C1 segment of cervical spinal cord (tissue), 14 donors: Measurements from ENCODE around the gene ULBP1.
A peak's percentile ranks its signal among the peaks of the same experiment; 100 is the strongest.
"Not testable (repeated sequence)": the region's sequence is repeated elsewhere in the genome, so short reads cannot be mapped to it uniquely, and the experiment has no call there.

Source experiments
- DNase-seq, 14 donors: peaks; one replicate each; lab custom pipeline; 2025; lab: John Stamatoyannopoulos, UW

Gene ULBP1

GRCh38 chr6:149951626-149952025 lies 12.1 kb upstream of the ULBP1 start:
- DNase-seq, result no peak

- DNase-seq, result not testable (repeated sequence)
Measured at GRCh38 chr6:149953390-149953789, 10.4 kb upstream of the ULBP1 start.

- not testable (repeated sequence) for DNase-seq
Measured at GRCh38 chr6:149953934-149954327, 9.8 kb upstream of the ULBP1 start.

- DNase-seq, result not testable (repeated sequence)
Measured at GRCh38 chr6:149954328-149954983, 9.3 kb upstream of the ULBP1 start.

- not testable (repeated sequence) for DNase-seq
Measured at GRCh38 chr6:149954984-149955653, 8.6 kb upstream of the ULBP1 start.

GRCh38 chr6:149955654-149956317 lies 8.0 kb upstream of the ULBP1 start:
- not testable (repeated sequence) for DNase-seq

GRCh38 chr6:149958124-149958523 lies 5.6 kb upstream of the ULBP1 start:
- DNase-seq, result not testable (repeated sequence)

GRCh38 chr6:149959806-149960205 lies 3.9 kb upstream of the ULBP1 start:
- not testable (repeated sequence) for DNase-seq

- DNase-seq, result no peak
Measured at GRCh38 chr6:149960488-149960887, 3.3 kb upstream of the ULBP1 start.

GRCh38 chr6:149961728-149962425 lies 1.9 kb upstream of the ULBP1 start:
- no peak for DNase-seq

GRCh38 chr6:149962461-149963211 lies 1.1 kb upstream of the ULBP1 start:
- peak in 1 of 14 donors; percentile 4 for DNase-seq

GRCh38 chr6:149963212-149963461 lies 606 bp upstream of the ULBP1 start:
- peak in 1 of 14 donors; percentile 67 for DNase-seq

GRCh38 chr6:149964308-149965193 lies 808 bp downstream of the ULBP1 start:
- DNase-seq, result peak in 2 of 14 donors; percentile 1 to 47

- no peak for DNase-seq
Measured at GRCh38 chr6:149965194-149966020, 1.7 kb downstream of the ULBP1 start.

GRCh38 chr6:149966319-149966718 lies 2.6 kb downstream of the ULBP1 start:
- not testable (repeated sequence) for DNase-seq

- no peak for DNase-seq
Measured at GRCh38 chr6:149967591-149967990, 3.8 kb downstream of the ULBP1 start.

GRCh38 chr6:149967999-149968398 lies 4.3 kb downstream of the ULBP1 start:
- not testable (repeated sequence) for DNase-seq

GRCh38 chr6:149968909-149969308 lies 5.2 kb downstream of the ULBP1 start:
- not testable (repeated sequence) for DNase-seq

GRCh38 chr6:149969635-149970034 lies 5.9 kb downstream of the ULBP1 start:
- no peak for DNase-seq

- not testable (repeated sequence) for DNase-seq
Measured at GRCh38 chr6:149974394-149974793, 10.7 kb downstream of the ULBP1 start.
